Ovary (tissue), 3 donors: Measurements from ENCODE around the gene CLDN9.

Experiments used
- EP300 ChIP-seq: sonication (generic); formaldehyde crosslinking; IDR thresholded peaks from one replicate; pipeline ENCODE4 v1.6.1; 2017; ENCODE audit warnings: antibody characterized with exemption
- POLR2A ChIP-seq: fragments of 450-650 bp; IDR thresholded peaks from one replicate; pipeline ENCODE4 v1.6.1; 2017; ENCODE audit warnings: antibody characterized with exemption, mild to moderate bottlenecking, moderate library complexity
- TF ChIP-seq, protein P1 (sequence below), 3 donors: fragments of 450-650 bp in 2 of 3; fragments of 200-600 bp in 1 of 3; IDR thresholded peaks; one replicate each; pipeline versions ENCODE4 v1.5.1 to v1.8.0; 2016 to 2022; ENCODE audit warnings: antibody characterized with exemption in 3 of 3, mild to moderate bottlenecking in 1 of 3
- donor health status: DM: no; HTN: no; CAD: no.

DNA sequence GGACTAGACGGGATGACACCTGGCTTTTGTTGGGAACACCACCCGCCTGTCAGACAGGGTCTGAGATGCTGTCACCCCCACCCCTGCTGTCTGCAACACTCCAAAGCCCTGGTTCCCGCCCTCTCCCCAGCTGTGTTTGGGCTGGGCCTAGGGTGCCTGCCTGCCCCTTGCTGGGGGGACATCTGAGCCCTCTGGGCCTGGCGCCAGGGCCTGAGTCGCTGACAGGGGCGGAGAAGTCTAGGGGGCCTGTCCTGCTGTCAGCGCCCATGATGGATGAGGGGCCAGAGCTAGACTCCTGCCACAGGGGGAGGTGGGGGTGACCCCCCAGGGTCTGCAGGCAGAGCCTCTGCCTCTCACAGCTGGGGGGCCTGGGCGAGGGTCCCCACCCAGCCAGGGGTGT is 24.9 kb upstream of the CLDN9 start:
- TF ChIP-seq, protein P1, sequence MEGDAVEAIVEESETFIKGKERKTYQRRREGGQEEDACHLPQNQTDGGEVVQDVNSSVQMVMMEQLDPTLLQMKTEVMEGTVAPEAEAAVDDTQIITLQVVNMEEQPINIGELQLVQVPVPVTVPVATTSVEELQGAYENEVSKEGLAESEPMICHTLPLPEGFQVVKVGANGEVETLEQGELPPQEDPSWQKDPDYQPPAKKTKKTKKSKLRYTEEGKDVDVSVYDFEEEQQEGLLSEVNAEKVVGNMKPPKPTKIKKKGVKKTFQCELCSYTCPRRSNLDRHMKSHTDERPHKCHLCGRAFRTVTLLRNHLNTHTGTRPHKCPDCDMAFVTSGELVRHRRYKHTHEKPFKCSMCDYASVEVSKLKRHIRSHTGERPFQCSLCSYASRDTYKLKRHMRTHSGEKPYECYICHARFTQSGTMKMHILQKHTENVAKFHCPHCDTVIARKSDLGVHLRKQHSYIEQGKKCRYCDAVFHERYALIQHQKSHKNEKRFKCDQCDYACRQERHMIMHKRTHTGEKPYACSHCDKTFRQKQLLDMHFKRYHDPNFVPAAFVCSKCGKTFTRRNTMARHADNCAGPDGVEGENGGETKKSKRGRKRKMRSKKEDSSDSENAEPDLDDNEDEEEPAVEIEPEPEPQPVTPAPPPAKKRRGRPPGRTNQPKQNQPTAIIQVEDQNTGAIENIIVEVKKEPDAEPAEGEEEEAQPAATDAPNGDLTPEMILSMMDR (IDR thresholded peaks at IDR 0.05): no peak
- TF ChIP-seq EP300: no peak
- no peak for TF ChIP-seq POLR2A
